ENCODE results near the gene MPEG1. TPM values are rescaled to one million over a fixed set of nuclear protein-coding genes. Genes with fewer than 3 reads are reported as not detected.

Gene MPEG1
- total and polyA plus RNA-seq, 3 donors from 2014 or later = 0.87 to 12.1 (median 3.8) TPM

- 90 to 92% methylated on average over 4 of the region's 4 CpGs for WGBS, 2 donors
Observed at GRCh38 chr11:59195586-59195985, 17.1 kb downstream of the MPEG1 start.

GRCh38 chr11:59193587-59194130 is 19.1 kb downstream of the MPEG1 start:
- no peaks in the 10 kb centered on the region for H3K27me3 ChIP-seq
- H3K4me1 ChIP-seq = peaks cover 5% of the 10 kb centered on the region
- H3K36me3 ChIP-seq (ENCODE audit: low read depth, missing control alignments) = no peaks in the 10 kb centered on the region
- H3K4me3 ChIP-seq = no peak overlapping the region
- peak; percentile 33 for DNase-seq
- H3K27ac ChIP-seq = no peak overlapping the region
- intact Hi-C loops (cut with DNase I; ENCODE audit: low total_unique reads) = no loop called here
- 78 to 84% methylated on average over 10 of the region's 10 CpGs for WGBS, 2 donors
- TF ChIP-seq CTCF (IDR thresholded peaks at IDR 0.05) (no peak), POLR2A (IDR thresholded peaks at IDR 0.05) (no peak)
- no peaks in the 10 kb centered on the region for H3K9me3 ChIP-seq

More at GRCh38 chr11:59195586-59195985, 17.1 kb downstream of the MPEG1 start:
- Histone ChIP-seq H3K27me3 (no peaks in the 10 kb centered on the region), H3K9me3 (no peaks in the 10 kb centered on the region), H3K4me3 (no peak overlapping the region), H3K27ac (no peak overlapping the region), H3K36me3 (ENCODE audit: low read depth, missing control alignments) (no peaks in the 10 kb centered on the region), H3K4me1 (peaks cover 5% of the 10 kb centered on the region)
- no peak for DNase-seq
- TF ChIP-seq CTCF (IDR thresholded peaks at IDR 0.05) (no peak), POLR2A (IDR thresholded peaks at IDR 0.05) (no peak)
- intact Hi-C loops (cut with DNase I; ENCODE audit: low total_unique reads) = no loop called here

GRCh38 chr11:59192446-59193020 is 20.2 kb downstream of the MPEG1 start:
- DNase-seq = no peak
- WGBS, 2 donors = 88 to 94% methylated on average over 4 of the region's 4 CpGs
- TF ChIP-seq POLR2A (IDR thresholded peaks at IDR 0.05) (no peak), CTCF (IDR thresholded peaks at IDR 0.05) (no peak)
- no peaks in the 10 kb centered on the region for H3K36me3 ChIP-seq (ENCODE audit: low read depth, missing control alignments)
- H3K27me3 ChIP-seq = no peaks in the 10 kb centered on the region
- no peaks in the 10 kb centered on the region for H3K9me3 ChIP-seq
- intact Hi-C loops (cut with DNase I; ENCODE audit: low total_unique reads) = no loop called here
- H3K4me1 ChIP-seq = no peaks in the 10 kb centered on the region
- no peak overlapping the region for H3K27ac ChIP-seq
- H3K4me3 ChIP-seq = no peak overlapping the region

GRCh38 chr11:59191890-59192289 is 20.8 kb downstream of the MPEG1 start:
- no peaks in the 10 kb centered on the region for H3K36me3 ChIP-seq (ENCODE audit: low read depth, missing control alignments)
- intact Hi-C loops (cut with DNase I; ENCODE audit: low total_unique reads) = no loop called here
- TF ChIP-seq CTCF (IDR thresholded peaks at IDR 0.05) (no peak), POLR2A (IDR thresholded peaks at IDR 0.05) (no peak)

GRCh38 chr11:59191095-59191494 is 21.6 kb downstream of the MPEG1 start:
- Histone ChIP-seq H3K9me3 (no peaks in the 10 kb centered on the region), H3K36me3 (ENCODE audit: low read depth, missing control alignments) (no peaks in the 10 kb centered on the region), H3K4me3 (no peak overlapping the region), H3K27me3 (no peaks in the 10 kb centered on the region), H3K27ac (no peak overlapping the region), H3K4me1 (peaks cover 2% of the 10 kb centered on the region)
- no peak for TF ChIP-seq CTCF (IDR thresholded peaks at IDR 0.05)
- TF ChIP-seq POLR2A (IDR thresholded peaks at IDR 0.05) = no peak
- DNase-seq = no peak
- WGBS, 2 donors = 79 to 90% methylated on average over 4 of the region's 4 CpGs
- intact Hi-C loops (cut with DNase I; ENCODE audit: low total_unique reads) = no loop called here

More at GRCh38 chr11:59191890-59192289, 20.8 kb downstream of the MPEG1 start:
- Histone ChIP-seq H3K9me3 (no peaks in the 10 kb centered on the region), H3K27me3 (no peaks in the 10 kb centered on the region), H3K4me1 (no peaks in the 10 kb centered on the region), H3K27ac (no peak overlapping the region), H3K4me3 (no peak overlapping the region)
- no peak for DNase-seq
- WGBS, 2 donors = 71 to 91% methylated on average over 4 to 8 of the region's 8 CpGs

All from testis (tissue), 3 donors.